NB4 (cell line): ENCODE data around the gene C1orf21.

Experiments used
- DNase-seq: peaks from one replicate; pipeline ENCODE4 v3.0.0; 2010; ENCODE audit warnings: low read depth
- H3K4me3 ChIP-seq: one replicate; pipeline ENCODE4 v1.5.1; 2011; ENCODE audit warnings: mild to moderate bottlenecking, low read depth, low read length, moderate library complexity
- MAX ChIP-seq: IDR thresholded peaks from 2 replicates; pipeline ENCODE4 v1.6.1; 2011; ENCODE audit warnings: low read depth, low read length
- MYC ChIP-seq: IDR thresholded peaks from 2 replicates; pipeline ENCODE4 v1.6.1; 2011; ENCODE audit warnings: low read depth, low read length
- POLR2A ChIP-seq: IDR thresholded peaks from 2 replicates; pipeline ENCODE4 v1.6.1; 2011; ENCODE audit warnings: mild to moderate bottlenecking; ENCODE audit not compliant: insufficient read length; ENCODE audit errors: extremely low read depth
- TF ChIP-seq, protein P1 (sequence below): IDR thresholded peaks from one replicate; pipeline ENCODE4 v1.5.1; 2012; ENCODE audit warnings: low read depth, low read length

Gene C1orf21

GRCh38 chr1:184366997-184367396 lies 19.8 kb upstream of the C1orf21 start:
- DNase-seq, result peak; percentile 79

GRCh38 chr1:184367427-184368038 lies 19.3 kb upstream of the C1orf21 start:
- no peak for TF ChIP-seq MYC
- no peak overlapping the region for H3K4me3 ChIP-seq

More at GRCh38 chr1:184366997-184367396, 19.8 kb upstream of the C1orf21 start:
- H3K4me3 ChIP-seq, result no peak overlapping the region
- TF ChIP-seq MAX, result peak; percentile 73
- TF ChIP-seq MYC, result peak; percentile 82
- TF ChIP-seq POLR2A, result no peak
- TF ChIP-seq, protein P1, sequence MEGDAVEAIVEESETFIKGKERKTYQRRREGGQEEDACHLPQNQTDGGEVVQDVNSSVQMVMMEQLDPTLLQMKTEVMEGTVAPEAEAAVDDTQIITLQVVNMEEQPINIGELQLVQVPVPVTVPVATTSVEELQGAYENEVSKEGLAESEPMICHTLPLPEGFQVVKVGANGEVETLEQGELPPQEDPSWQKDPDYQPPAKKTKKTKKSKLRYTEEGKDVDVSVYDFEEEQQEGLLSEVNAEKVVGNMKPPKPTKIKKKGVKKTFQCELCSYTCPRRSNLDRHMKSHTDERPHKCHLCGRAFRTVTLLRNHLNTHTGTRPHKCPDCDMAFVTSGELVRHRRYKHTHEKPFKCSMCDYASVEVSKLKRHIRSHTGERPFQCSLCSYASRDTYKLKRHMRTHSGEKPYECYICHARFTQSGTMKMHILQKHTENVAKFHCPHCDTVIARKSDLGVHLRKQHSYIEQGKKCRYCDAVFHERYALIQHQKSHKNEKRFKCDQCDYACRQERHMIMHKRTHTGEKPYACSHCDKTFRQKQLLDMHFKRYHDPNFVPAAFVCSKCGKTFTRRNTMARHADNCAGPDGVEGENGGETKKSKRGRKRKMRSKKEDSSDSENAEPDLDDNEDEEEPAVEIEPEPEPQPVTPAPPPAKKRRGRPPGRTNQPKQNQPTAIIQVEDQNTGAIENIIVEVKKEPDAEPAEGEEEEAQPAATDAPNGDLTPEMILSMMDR, result no peak

DNA sequence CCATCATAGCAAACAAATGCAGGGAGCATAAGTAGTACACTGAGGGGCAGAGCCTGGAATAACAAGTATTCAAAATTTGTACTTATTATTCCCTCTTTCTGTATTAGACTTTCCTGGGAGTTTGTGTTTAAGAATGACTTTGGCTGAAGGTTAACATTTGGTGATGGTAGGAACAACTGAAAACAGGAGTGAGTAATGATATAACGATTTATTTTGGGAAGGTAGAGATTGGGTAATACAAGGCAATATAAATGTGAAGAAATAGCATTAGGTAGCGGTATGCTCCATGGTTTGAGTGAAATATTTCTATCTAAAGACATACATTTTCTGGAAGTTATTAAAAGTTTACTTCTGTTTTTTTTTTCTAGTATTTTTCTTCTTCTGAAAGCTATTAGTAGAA lies 18.5 kb upstream of the C1orf21 start:
- DNase-seq, result no peak
- no peak for TF ChIP-seq MAX
- TF ChIP-seq, protein P1, result no peak
- no peak for TF ChIP-seq MYC
- TF ChIP-seq POLR2A, result no peak
- no peak overlapping the region for H3K4me3 ChIP-seq

More at GRCh38 chr1:184367427-184368038, 19.3 kb upstream of the C1orf21 start:
- DNase-seq, result no peak

DNA sequence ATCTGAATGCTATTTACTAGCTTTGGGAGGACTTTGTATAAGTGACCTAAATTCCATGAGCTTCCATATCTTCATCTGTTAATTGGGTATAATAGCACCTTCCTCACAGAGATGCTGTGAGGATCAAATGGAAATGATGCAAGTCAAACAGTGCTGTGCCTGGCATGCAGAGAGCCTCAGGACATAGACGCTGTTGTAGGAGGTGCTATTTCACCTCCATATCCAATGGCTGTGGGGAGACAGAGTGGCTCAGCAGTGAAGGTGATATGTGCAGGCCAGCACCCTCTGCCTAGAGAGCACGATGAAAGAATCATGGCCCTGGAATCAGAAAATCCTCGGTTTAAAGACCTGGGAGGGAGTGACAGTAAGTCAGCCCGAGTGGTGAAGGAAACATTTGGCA lies 16.0 kb upstream of the C1orf21 start:
- no peak overlapping the region for H3K4me3 ChIP-seq
- no peak for TF ChIP-seq MYC
- no peak for DNase-seq

DNA sequence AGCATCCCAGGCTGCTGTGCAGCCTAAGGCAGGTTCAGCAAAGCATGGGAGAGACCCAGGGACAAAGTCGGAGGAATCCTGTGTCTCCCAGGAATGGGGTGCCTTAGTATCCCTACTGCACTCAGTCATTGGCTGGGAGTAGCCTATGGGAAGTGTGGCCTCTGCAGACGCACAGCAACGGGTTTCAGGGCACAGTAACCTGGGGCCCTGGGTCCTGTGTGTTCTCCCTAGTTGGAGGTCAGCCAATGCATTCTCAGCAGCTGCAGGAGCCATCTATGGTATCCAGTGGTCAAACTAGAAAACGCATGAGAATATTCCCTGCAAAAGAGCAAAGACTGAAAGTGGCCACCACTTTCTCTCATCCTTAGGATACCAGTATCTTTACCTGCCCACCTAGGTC lies 13.7 kb upstream of the C1orf21 start:
- H3K4me3 ChIP-seq, result no peak overlapping the region
- TF ChIP-seq MYC (no peak), POLR2A (no peak), MAX (no peak)
- TF ChIP-seq, protein P1, result no peak
- no peak for DNase-seq

- no peak for TF ChIP-seq POLR2A
- TF ChIP-seq, protein P1, result no peak
- DNase-seq, result no peak
- H3K4me3 ChIP-seq, result no peak overlapping the region
Observed at GRCh38 chr1:184376369-184376768, 10.5 kb upstream of the C1orf21 start.

GRCh38 chr1:184379111-184379752 lies 7.6 kb upstream of the C1orf21 start:
- no peak overlapping the region for H3K4me3 ChIP-seq
- TF ChIP-seq, protein P1, result peak; percentile 4
- no peak for TF ChIP-seq MAX
- DNase-seq, result peak; percentile 24
